ENCODE results near the gene CREG2.

DNA sequence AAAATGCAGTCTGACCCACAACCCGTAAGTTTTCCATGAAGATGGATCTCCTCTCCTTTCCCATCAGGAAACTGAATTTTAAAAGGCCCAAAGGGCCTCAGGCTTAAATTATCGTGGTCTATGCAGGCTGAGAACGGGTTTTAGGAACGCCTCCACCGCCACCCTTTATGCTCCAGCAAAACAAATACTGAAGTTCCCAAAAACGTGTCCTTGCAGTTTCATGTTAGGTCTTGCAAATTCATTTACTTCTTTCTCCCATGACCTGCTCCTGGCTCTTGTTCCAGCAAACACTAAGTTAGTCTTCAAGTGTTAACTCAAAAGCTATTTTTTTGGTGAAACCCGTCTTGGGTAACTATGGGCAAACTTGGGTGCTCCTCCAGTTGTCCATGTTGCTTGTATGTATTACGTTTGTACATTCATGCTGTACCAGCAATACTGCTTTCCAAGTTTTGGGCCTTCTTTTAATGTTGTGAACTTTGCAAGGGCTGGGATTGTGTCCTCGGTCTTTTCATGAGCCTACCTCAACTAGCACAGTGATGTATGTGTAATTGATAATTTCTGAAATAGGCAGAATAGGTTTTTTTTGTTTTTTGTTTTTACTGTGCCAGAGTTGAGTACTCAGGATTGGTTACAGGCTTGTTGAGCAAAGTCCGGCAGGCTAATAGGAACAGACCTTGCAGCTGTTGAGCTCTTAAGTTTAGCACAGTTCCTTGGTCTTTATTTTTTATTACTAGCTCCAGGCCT is 77.0 kb downstream of the CREG2 start:
- TF ChIP-seq, protein P1, sequence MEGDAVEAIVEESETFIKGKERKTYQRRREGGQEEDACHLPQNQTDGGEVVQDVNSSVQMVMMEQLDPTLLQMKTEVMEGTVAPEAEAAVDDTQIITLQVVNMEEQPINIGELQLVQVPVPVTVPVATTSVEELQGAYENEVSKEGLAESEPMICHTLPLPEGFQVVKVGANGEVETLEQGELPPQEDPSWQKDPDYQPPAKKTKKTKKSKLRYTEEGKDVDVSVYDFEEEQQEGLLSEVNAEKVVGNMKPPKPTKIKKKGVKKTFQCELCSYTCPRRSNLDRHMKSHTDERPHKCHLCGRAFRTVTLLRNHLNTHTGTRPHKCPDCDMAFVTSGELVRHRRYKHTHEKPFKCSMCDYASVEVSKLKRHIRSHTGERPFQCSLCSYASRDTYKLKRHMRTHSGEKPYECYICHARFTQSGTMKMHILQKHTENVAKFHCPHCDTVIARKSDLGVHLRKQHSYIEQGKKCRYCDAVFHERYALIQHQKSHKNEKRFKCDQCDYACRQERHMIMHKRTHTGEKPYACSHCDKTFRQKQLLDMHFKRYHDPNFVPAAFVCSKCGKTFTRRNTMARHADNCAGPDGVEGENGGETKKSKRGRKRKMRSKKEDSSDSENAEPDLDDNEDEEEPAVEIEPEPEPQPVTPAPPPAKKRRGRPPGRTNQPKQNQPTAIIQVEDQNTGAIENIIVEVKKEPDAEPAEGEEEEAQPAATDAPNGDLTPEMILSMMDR (IDR thresholded peaks at IDR 0.05): no peak
- no peak for TF ChIP-seq POLR2A (IDR thresholded peaks at IDR 0.05)

Measured in lower leg skin (tissue), 3 donors.